MM.1S (cell line): ENCODE data around the gene SULT1C2.

Source experiments
- DNase-seq: peaks from one replicate; pipeline ENCODE4 v3.0.0-alpha.2; 2015
- H2AFZ ChIP-seq: fragments of 300-600 bp; sonication (generic); 2 replicates; pipeline ENCODE4 v1.6.0; 2016; ENCODE audit warnings: antibody characterized with exemption, low read length
- H3F3A ChIP-seq: fragments of 300-600 bp; sonication (generic); 2 replicates; pipeline ENCODE4 v1.6.1; 2016; ENCODE audit warnings: mild to moderate bottlenecking, antibody characterized with exemption, low read length, moderate library complexity, mixed read lengths; ENCODE audit not compliant: insufficient read depth
- H3K27ac ChIP-seq: fragments of 300-600 bp; sonication (generic); 2 replicates; pipeline ENCODE4 v1.5.1; 2016; ENCODE audit warnings: mild to moderate bottlenecking, low read length
- H3K27me3 ChIP-seq: fragments of 300-600 bp; sonication (generic); replicated peaks from 2 replicates; pipeline ENCODE4 v1.6.0; 2016; ENCODE audit warnings: low read length; ENCODE audit not compliant: insufficient read depth
- H3K36me3 ChIP-seq: fragments of 300-600 bp; sonication (generic); replicated peaks from 2 replicates; pipeline ENCODE4 v1.6.1; 2016; ENCODE audit warnings: mild to moderate bottlenecking, low read length, mixed read lengths; ENCODE audit not compliant: insufficient read depth
- H3K4me1 ChIP-seq: fragments of 300-600 bp; sonication (generic); 2 replicates; pipeline ENCODE4 v1.6.1; 2016; ENCODE audit warnings: low read length, mixed read lengths
- H3K4me2 ChIP-seq: fragments of 300-600 bp; sonication (generic); 2 replicates; pipeline ENCODE4 v1.6.0; 2016; ENCODE audit warnings: low read depth, low read length
- H3K4me3 ChIP-seq: fragments of 300-600 bp; sonication (generic); 2 replicates; pipeline ENCODE4 v1.5.1; 2016; ENCODE audit warnings: low read length, mixed read lengths
- H3K79me2 ChIP-seq: fragments of 300-600 bp; sonication (generic); 2 replicates; pipeline ENCODE4 v1.6.1; 2016; ENCODE audit warnings: mixed run types, low read length, mixed read lengths
- H3K9ac ChIP-seq: fragments of 300-600 bp; sonication (generic); 2 replicates; pipeline ENCODE4 v1.6.1; 2016; ENCODE audit warnings: low read length, mixed read lengths
- H3K9me2 ChIP-seq: fragments of 300-600 bp; sonication (generic); replicated peaks from 2 replicates; pipeline ENCODE4 v1.6.1; 2016; ENCODE audit warnings: mild to moderate bottlenecking, low read length, mixed read lengths; ENCODE audit not compliant: insufficient read depth
- H3K9me3 ChIP-seq: fragments of 300-600 bp; sonication (generic); replicated peaks from 2 replicates; pipeline ENCODE4 v1.6.1; 2016; ENCODE audit warnings: mild to moderate bottlenecking, low read length, mixed read lengths; ENCODE audit not compliant: insufficient read depth
- H4K20me1 ChIP-seq: fragments of 300-600 bp; sonication (generic); 2 replicates; pipeline ENCODE4 v1.6.1; 2016; ENCODE audit warnings: mild to moderate bottlenecking, low read length, moderate library complexity, mixed read lengths; ENCODE audit not compliant: insufficient read depth
- CTCF ChIP-seq: fragments of 300-600 bp; sonication (generic); IDR thresholded peaks from 2 replicates; pipeline ENCODE4 v1.5.1; 2016; ENCODE audit warnings: antibody characterized with exemption, low read length, mixed read lengths
- EZH2 ChIP-seq: fragments of 300-600 bp; sonication (generic); optimal IDR thresholded peaks from 2 replicates; pipeline ENCODE3; 2017; ENCODE audit warnings: low read depth, mild to moderate bottlenecking, antibody characterized with exemption, low read length, mixed read lengths
- EZH2phosphoT487 ChIP-seq: fragments of 300-600 bp; sonication (generic); IDR thresholded peaks from 2 replicates; pipeline ENCODE4 v1.6.1; 2018; ENCODE audit warnings: antibody characterized with exemption, low read length

SULT1C2 gene

GRCh38 chr2:108348816-108349570 lies 60.3 kb downstream of the SULT1C2 start:
- DNase-seq, result no peak
- Histone ChIP-seq H3K27ac (no peak overlapping the region), H3K9ac (no peak overlapping the region)

GRCh38 chr2:108349571-108349928 lies 60.9 kb downstream of the SULT1C2 start:
- TF ChIP-seq CTCF, result no peak
- TF ChIP-seq EZH2, result no peak
- TF ChIP-seq EZH2phosphoT487, result no peak
- Histone ChIP-seq H3K36me3 (no peaks in the 10 kb centered on the region), H3K9me2 (no peaks in the 10 kb centered on the region), H4K20me1 (no peaks in the 10 kb centered on the region), H3K27ac (no peak overlapping the region), H3F3A (no peaks in the 10 kb centered on the region), H3K27me3 (no peaks in the 10 kb centered on the region), H2AFZ (no peak overlapping the region), H3K4me2 (no peak overlapping the region), H3K9me3 (no peaks in the 10 kb centered on the region), H3K4me3 (no peak overlapping the region), H3K9ac (no peak overlapping the region), H3K79me2 (no peaks in the 10 kb centered on the region), H3K4me1 (0 out of 2 replicates have a peak, but pooled peaks cover 5% of the 10 kb centered on the region)
- no peak for DNase-seq

More at GRCh38 chr2:108348816-108349570, 60.3 kb downstream of the SULT1C2 start:
- Histone ChIP-seq H3K4me2 (no peak overlapping the region), H3K9me3 (no peaks in the 10 kb centered on the region), H3K79me2 (no peaks in the 10 kb centered on the region), H2AFZ (no peak overlapping the region), H4K20me1 (no peaks in the 10 kb centered on the region), H3K4me3 (no peak overlapping the region), H3K9me2 (no peaks in the 10 kb centered on the region), H3F3A (no peaks in the 10 kb centered on the region), H3K36me3 (no peaks in the 10 kb centered on the region), H3K27me3 (no peaks in the 10 kb centered on the region), H3K4me1 (0 out of 2 replicates have a peak, but pooled peaks cover 5% of the 10 kb centered on the region)
- TF ChIP-seq CTCF (no peak), EZH2 (no peak), EZH2phosphoT487 (no peak)

GRCh38 chr2:108351889-108352288 lies 63.2 kb downstream of the SULT1C2 start:
- DNase-seq, result no peak
- Histone ChIP-seq H2AFZ (no peak overlapping the region), H3F3A (no peaks in the 10 kb centered on the region), H3K9ac (no peak overlapping the region), H3K27me3 (no peaks in the 10 kb centered on the region), H3K79me2 (no peaks in the 10 kb centered on the region), H3K4me1 (0 out of 2 replicates have a peak, but pooled peaks cover 5% of the 10 kb centered on the region), H3K36me3 (no peaks in the 10 kb centered on the region), H3K9me2 (no peaks in the 10 kb centered on the region), H3K4me3 (no peak overlapping the region), H3K9me3 (no peaks in the 10 kb centered on the region), H3K4me2 (no peak overlapping the region), H3K27ac (no peak overlapping the region), H4K20me1 (no peaks in the 10 kb centered on the region)
- TF ChIP-seq CTCF (no peak), EZH2 (no peak), EZH2phosphoT487 (no peak)
